C4-2B (cell line): ENCODE data around the gene STXBP2.

ENCODE experiments used
- ZFX ChIP-seq: fragments of 450-650 bp; IDR thresholded peaks from 2 replicates; pipeline ENCODE4 v1.6.1; 2017
- TF ChIP-seq, protein P1 (sequence below): fragments of 450-650 bp; conservative IDR thresholded peaks from 2 replicates; pipeline ENCODE4 v1.5.1; 2017; ENCODE audit warnings: mild to moderate bottlenecking

DNA sequence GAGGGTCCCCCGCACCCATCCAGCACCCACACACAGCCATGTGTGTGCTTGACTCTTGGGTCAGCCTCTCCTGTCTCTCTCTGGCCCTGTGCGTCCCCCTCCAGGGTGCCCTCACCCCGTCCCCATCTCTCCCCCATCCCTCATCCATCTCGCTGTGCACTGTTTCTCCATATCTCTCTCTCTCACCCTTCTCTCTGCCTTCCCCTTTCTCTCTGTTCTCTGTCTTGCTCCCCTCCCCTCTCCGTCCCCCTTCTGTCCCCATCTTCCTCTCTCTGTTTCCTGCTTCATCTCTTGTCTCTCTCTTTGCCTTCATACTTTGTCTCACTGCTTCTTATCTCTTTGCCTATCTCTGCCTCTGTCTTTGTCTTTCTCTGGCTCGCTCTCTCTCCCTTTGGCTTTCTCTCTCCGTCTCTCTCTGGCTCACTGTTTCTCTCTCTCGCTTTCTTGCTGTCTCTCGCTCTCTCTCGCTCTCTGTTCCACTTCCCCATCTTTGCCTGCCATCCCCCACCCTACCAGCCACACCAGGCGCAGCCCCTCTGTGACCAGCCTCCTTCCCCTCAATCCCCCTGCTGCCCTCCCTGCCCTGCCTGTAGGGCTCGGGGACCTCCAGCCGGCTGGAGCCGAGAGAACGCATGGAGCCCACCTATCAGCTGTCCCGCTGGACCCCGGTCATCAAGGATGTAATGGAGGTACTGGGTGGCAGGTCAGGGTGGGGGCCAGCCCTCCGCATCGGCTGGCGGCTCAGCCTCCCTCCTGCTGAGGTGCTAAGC is 8.9 kb downstream of the STXBP2 start:
- TF ChIP-seq, protein P1, sequence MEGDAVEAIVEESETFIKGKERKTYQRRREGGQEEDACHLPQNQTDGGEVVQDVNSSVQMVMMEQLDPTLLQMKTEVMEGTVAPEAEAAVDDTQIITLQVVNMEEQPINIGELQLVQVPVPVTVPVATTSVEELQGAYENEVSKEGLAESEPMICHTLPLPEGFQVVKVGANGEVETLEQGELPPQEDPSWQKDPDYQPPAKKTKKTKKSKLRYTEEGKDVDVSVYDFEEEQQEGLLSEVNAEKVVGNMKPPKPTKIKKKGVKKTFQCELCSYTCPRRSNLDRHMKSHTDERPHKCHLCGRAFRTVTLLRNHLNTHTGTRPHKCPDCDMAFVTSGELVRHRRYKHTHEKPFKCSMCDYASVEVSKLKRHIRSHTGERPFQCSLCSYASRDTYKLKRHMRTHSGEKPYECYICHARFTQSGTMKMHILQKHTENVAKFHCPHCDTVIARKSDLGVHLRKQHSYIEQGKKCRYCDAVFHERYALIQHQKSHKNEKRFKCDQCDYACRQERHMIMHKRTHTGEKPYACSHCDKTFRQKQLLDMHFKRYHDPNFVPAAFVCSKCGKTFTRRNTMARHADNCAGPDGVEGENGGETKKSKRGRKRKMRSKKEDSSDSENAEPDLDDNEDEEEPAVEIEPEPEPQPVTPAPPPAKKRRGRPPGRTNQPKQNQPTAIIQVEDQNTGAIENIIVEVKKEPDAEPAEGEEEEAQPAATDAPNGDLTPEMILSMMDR, result no peak
- no peak for TF ChIP-seq ZFX
